Gastroesophageal sphincter (tissue), 4 donors: ENCODE data around the gene NPL. TPM values are rescaled to one million over a fixed set of nuclear protein-coding genes. Genes with fewer than 3 reads are reported as not detected.

Source experiments
- ATAC-seq: fragments of 150-250 bp; one replicate; pipeline ENCODE4 v1.9.1; 2016; ENCODE audit warnings: mild to moderate bottlenecking, moderate library complexity
- H3K27ac ChIP-seq, 4 donors: fragments of 200-600 bp; sonication (generic) in 3 of 4; 1 replicate in 3 of 4; 2 replicates in 1 of 4; pipeline ENCODE4 v1.5.1; 2016 to 2019
- H3K27me3 ChIP-seq: fragments of 200-600 bp; sonication (generic); one replicate; pipeline ENCODE4 v1.5.1; 2019
- H3K36me3 ChIP-seq, 2 donors: fragments of 200-600 bp; sonication (generic); one replicate each; pipeline ENCODE4 v1.5.1; 2019; ENCODE audit warnings: control low read depth in 1 of 2
- H3K4me1 ChIP-seq, 3 donors: fragments of 200-600 bp; sonication (generic); 1 replicate in 2 of 3; 2 replicates in 1 of 3; pipeline ENCODE4 v1.5.1; 2016 to 2019; ENCODE audit warnings: control low read depth in 2 of 3
- H3K4me3 ChIP-seq, 2 donors: fragments of 200-600 bp; sonication (generic); one replicate each; pipeline ENCODE4 v1.5.1; 2019; ENCODE audit warnings: mild to moderate bottlenecking in 1 of 2, moderate library complexity in 1 of 2
- H3K9me3 ChIP-seq, 3 donors: fragments of 200-600 bp; sonication (generic); one replicate each; pipeline ENCODE4 v1.5.1; 2017 to 2019; ENCODE audit warnings: control low read depth in 2 of 3
- EP300 ChIP-seq: sonication (generic); formaldehyde crosslinking; IDR thresholded peaks from one replicate; pipeline ENCODE4 v1.6.1; 2017; ENCODE audit warnings: antibody characterized with exemption, mild to moderate bottlenecking
- POLR2A ChIP-seq, 2 donors: fragments of 450-650 bp; IDR thresholded peaks; one replicate each; pipeline ENCODE4 v1.6.1; 2017; ENCODE audit warnings: antibody characterized with exemption in 2 of 2, mild to moderate bottlenecking in 2 of 2, moderate library complexity in 1 of 2
- POLR2AphosphoS5 ChIP-seq: sonication (generic); formaldehyde crosslinking; IDR thresholded peaks from one replicate; pipeline ENCODE4 v1.6.1; 2017; ENCODE audit warnings: antibody characterized with exemption
- WGBS, 2 donors: methylation state at CpG; one replicate each; pipeline ENCODE4 v1.1.5; 2018; ENCODE audit warnings: low coverage in 1 of 2; 5-methylcytosine and 5-hydroxymethylcytosine counted together
- total RNA-seq, 4 donors: library from RNA; depleted of rRNA; stranded (reverse); fragments of >200 nt; gene quantifications; one replicate each; pipeline ENCODE4 v1.1.0, GENCODE V29; 2016
- TF ChIP-seq, protein P1 (sequence below), 4 experiments: fragments of 200-600 bp in 2 of 4; fragments of 450-650 bp in 2 of 4; sonication (generic) in 1 of 4; IDR thresholded peaks; one replicate each; pipeline ENCODE4 v1.5.1; 2017 to 2019; ENCODE audit warnings: antibody characterized with exemption in 4 of 4, mild to moderate bottlenecking in 2 of 4, moderate library complexity in 2 of 4

Gene NPL
- total RNA-seq, 4 donors from 2014 or later = 6.8 to 10.2 (median 7.9) TPM

DNA sequence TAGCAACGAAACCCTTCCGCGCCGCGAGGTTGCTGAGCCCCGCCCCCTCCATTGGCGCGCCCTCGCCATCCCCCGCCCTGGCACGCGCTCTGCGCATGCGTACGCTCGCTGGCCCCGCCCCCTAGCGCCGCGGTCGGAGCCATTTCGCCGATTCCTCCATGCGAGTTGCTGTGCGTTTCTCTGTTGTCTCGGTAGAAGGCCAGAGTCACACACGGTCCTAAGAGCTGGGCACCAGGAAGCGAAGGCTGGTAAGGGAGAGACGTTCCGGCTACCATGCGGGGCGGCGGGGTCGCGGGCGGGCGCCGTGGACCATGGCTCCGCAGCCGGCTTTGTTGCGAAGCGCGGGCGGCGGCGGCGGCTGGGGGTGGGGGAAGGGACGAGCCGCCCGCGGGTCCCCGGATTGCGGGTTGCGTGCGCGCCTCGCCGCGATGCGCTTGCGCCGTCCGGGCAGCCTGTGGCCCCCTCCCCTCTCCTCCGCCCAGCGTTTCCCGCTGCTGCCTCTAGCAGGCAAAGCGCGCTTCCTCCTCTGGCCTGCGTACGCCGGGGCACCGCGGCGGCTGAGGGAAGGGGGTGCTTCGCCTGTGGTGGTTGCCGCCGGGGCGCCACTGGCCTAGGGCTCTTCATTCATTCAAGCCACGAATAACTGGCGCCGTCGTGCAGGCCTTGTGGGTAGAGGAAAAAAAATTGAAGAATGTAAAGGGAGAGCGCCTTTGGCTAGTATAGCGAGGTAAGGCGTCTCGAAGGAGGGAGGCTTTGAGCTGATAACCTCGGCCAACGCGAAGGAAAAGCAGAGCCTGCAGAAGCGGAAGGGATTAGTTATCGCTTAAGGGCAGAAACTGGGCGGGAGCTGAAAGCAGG is 49.9 kb downstream of the NPL start, which contains the start of gene DHX9:
Gene DHX9 (plus strand): TSS at position 139 of the 858 bp plus-strand sequence. CDS start 3,220 bp downstream, outside the sequence.
- Histone ChIP-seq H3K9me3 (no peaks in the 10 kb centered on the region), H3K4me3 (peak within 1 kb of the TSS; percentile 68 to 81), H3K27me3 (no peaks in the 10 kb centered on the region), H3K4me1 (peaks cover 4 to 49% (median 7%) of the 10 kb centered on the region in 3 donors), H3K27ac (peak within 1 kb of the TSS; percentile 45 to 98 (median 94)), H3K36me3 (peaks cover 0 to 11% of the 10 kb centered on the region in 2 donors)
- WGBS, 2 donors = 0% methylated on average over 10 of the region's 92 CpGs; no CpG with 5 or more reads in 1 of the 2 donors
- peak; percentile 94 for ATAC-seq
- TF ChIP-seq POLR2A (IDR thresholded peaks at IDR 0.05) (peak; percentile 82 to 89), EP300 (no peak), POLR2AphosphoS5 (peak; percentile 96)
- TF ChIP-seq, protein P1, sequence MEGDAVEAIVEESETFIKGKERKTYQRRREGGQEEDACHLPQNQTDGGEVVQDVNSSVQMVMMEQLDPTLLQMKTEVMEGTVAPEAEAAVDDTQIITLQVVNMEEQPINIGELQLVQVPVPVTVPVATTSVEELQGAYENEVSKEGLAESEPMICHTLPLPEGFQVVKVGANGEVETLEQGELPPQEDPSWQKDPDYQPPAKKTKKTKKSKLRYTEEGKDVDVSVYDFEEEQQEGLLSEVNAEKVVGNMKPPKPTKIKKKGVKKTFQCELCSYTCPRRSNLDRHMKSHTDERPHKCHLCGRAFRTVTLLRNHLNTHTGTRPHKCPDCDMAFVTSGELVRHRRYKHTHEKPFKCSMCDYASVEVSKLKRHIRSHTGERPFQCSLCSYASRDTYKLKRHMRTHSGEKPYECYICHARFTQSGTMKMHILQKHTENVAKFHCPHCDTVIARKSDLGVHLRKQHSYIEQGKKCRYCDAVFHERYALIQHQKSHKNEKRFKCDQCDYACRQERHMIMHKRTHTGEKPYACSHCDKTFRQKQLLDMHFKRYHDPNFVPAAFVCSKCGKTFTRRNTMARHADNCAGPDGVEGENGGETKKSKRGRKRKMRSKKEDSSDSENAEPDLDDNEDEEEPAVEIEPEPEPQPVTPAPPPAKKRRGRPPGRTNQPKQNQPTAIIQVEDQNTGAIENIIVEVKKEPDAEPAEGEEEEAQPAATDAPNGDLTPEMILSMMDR (IDR thresholded peaks at IDR 0.05) = peak in 2 of 4 experiments; percentile 31 to 41

DNA sequence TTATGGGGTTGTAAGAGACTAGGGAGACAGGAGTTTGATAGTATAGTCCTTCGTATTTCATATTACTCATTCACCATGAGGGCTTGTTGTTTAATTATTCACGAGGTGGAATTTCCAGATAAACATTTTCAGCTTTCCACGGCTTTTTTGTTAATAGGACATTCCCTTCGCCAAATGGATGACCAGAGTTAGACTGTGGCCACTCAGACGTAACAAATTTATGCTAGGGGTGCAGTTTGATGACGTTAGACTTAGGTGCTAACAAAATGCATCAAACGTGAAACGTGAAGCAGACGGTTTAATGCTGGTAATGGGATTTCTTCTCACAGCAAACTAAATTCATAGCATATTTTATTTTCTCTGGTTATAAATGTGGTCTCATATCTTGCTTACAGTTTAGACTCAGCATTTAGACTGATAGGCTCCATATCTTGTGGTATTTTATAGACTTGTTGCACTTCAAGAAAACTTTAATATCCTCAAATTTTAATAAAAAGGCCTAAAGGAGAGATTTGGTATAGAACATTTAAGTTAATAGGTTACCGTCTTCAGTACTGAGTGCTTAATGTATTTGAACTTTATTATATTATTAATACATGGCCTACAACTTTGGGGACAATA is 51.9 kb downstream of the NPL start:
- Histone ChIP-seq H3K27ac (peak overlapping the region in 3 of 4 donors; percentile 90 to 98 (median 97)), H3K36me3 (peaks cover 0 to 31% of the 10 kb centered on the region in 2 donors), H3K27me3 (no peaks in the 10 kb centered on the region), H3K4me1 (peaks cover 4 to 66% (median 7%) of the 10 kb centered on the region in 3 donors), H3K9me3 (no peaks in the 10 kb centered on the region), H3K4me3 (peak overlapping the region in 1 of 2 donors; percentile 81)
- no peak for ATAC-seq
- WGBS, 2 donors = 20 to 36% methylated on average over 10 of the region's 10 CpGs
- TF ChIP-seq, protein P1 (IDR thresholded peaks at IDR 0.05) = no peak
- TF ChIP-seq POLR2AphosphoS5 = no peak
- no peak for TF ChIP-seq POLR2A (IDR thresholded peaks at IDR 0.05)
- TF ChIP-seq EP300 = no peak

DNA sequence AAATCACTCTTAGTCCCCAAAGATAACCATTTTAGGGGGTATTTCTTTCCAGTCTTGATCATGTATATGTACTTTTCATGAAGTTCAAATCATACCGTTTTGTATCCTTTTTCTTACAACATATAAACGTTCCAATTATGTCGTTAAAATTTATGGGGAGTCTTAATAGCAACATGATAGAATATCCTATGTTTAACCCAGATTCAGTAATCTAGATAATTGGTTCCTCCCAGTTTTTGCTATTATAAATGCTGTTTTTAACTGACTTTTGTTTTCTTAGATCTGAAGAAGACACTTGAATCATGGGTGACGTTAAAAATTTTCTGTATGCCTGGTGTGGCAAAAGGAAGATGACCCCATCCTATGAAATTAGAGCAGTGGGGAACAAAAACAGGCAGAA is 52.7 kb downstream of the NPL start:
- peaks cover 0 to 38% of the 10 kb centered on the region in 2 donors for H3K36me3 ChIP-seq
- H3K27ac ChIP-seq = peak overlapping the region in 1 of 4 donors; percentile 90
- peaks cover 4 to 66% (median 7%) of the 10 kb centered on the region in 3 donors for H3K4me1 ChIP-seq
- ATAC-seq = no peak
- 32 to 38% methylated on average over 4 of the region's 4 CpGs for WGBS, 2 donors
- H3K4me3 ChIP-seq = no peak overlapping the region
- H3K9me3 ChIP-seq = no peaks in the 10 kb centered on the region
- TF ChIP-seq, protein P1 (IDR thresholded peaks at IDR 0.05) = no peak
- no peak for TF ChIP-seq POLR2A (IDR thresholded peaks at IDR 0.05)
- TF ChIP-seq EP300 = no peak
- no peak for TF ChIP-seq POLR2AphosphoS5
- no peaks in the 10 kb centered on the region for H3K27me3 ChIP-seq

DNA sequence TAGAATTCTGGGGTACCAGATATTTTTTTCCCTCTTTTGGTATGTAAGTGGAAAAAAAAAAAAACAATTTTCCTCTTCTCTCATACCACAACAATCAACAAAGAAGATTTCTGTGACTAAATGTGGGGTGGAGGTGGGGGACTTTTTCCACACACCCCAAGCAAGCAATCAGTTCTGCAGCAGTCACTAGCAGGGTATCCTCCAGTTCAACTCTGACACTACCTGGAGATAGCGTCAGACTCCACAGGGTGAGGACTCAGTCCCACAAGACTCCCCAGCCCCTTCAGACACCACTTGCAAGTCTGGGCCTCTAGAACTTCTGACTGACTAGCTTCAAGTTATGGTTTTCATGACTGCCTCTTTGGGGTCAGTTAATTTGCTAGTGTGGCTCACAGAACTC is 55.8 kb downstream of the NPL start:
- WGBS, 2 donors = no CpG with 5 or more reads among the region's 1 CpG
- TF ChIP-seq EP300 = no peak
- no peak for TF ChIP-seq POLR2AphosphoS5
- no peak for TF ChIP-seq POLR2A (IDR thresholded peaks at IDR 0.05)
- TF ChIP-seq, protein P1 (IDR thresholded peaks at IDR 0.05) = no peak
- Histone ChIP-seq H3K4me1 (peaks cover 4 to 86% (median 7%) of the 10 kb centered on the region in 3 donors), H3K4me3 (no peak overlapping the region), H3K27me3 (no peaks in the 10 kb centered on the region), H3K36me3 (peaks cover 0 to 64% of the 10 kb centered on the region in 2 donors), H3K9me3 (no peaks in the 10 kb centered on the region), H3K27ac (no peak overlapping the region)
- no peak for ATAC-seq
